ENCODE results near the gene TSHZ3. TPM values are rescaled to one million over a fixed set of nuclear protein-coding genes. Genes with fewer than 3 reads are reported as not detected.

TSHZ3 gene
- total RNA-seq, 2 donors from 2014 or later = 4.3 to 5.4 TPM

DNA sequence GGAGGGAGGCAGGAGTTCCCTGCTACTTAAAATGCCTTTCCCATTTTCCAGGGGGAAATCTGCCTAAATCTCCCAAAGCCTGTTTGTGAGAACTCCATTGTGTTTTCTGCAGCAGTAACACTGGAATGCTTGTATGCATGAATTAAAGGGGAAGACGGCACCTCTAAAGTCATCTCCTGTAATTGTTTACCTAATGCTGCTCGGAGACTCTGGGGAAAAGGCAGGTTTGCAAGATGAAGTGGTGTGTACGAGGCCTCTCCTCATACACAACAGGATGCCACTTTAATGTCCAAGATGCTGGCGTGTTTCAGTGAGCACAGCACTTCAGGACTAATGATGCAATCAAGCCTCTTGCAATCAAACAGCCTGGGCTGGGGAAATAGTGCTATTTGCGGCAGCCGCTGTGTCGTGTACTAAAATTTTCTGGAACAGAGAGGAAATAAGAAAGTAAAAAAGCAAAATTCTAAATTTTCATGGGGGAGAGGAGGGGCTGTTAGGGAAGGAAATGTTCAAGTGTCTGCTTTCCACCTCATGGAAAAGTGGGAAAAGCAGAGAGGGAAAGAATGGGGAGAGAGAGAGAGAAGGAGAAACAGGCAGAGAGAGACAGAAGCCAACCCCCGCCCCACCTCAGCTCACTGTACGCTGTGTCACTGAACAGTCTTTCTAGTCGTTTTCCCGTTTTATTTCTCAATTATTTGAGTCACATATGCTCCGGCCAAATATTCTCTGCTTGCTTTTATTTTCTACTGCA lies 32.9 kb downstream of the TSHZ3 start:
- intact Hi-C loops (cut with DNase I) = no loop called here
- peak; percentile 41 for DNase-seq
- ATAC-seq = peak; percentile 69 to 83

DNA sequence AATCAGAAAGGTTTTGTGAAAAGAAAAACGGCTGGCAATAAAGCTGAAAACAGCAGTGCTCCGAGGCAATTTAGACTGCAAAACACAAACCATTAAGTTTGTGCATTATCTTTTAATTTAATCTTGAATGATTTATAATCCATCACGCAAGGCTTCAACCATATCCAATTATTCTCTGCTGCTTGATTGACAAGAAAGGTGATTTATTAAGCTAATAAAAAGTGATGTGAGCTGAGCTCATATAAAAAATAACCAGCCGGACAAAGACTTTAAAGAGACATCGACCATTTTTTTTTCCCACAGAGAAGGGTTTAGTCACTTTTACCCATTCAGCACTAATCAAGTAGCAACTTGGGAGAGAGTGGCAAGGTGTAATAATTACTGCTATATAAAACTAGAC lies 33.6 kb downstream of the TSHZ3 start:
- intact Hi-C loops (cut with DNase I) = no loop called here
- no peak for ATAC-seq
- no peak for DNase-seq

DNA sequence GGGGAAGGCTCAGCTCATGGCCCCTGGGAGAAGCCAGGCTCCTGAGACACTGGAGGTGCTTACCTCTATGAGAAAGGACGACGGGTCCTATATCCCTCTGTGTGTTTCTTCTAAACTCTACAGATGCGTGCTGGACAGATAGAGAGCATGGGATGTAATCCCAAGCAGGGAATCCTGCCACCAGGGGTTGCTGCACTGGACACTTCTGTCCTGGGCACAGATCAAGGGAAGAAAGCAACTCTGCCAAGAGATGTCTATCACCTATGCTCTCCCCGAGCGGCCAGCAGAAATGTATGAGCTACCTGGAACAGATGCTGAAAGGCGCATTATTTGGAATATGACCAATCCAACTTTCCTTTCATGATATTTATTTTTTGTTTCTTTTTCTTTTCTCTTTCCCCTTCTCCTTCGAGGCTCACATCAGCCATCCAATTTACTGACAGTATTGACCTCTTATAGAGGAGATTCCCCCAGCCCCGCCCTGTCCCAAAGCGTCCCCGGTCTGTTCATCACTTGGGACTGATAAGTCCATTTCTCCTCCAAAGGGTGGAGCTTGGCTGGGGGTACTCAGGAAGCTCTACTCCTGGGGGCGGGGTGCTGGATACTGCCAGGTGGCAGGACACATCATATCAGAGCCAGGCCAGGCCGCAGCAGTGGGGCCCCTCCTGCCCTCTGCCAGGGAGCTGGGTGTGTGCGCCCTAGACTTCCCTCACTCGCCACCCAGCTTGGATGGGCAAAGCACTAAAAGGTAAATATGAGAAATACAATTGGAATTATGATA lies 34.2 kb downstream of the TSHZ3 start:
- ATAC-seq (no peak), DNase-seq (no peak)
- intact Hi-C loops (cut with DNase I) = no loop called here

DNA sequence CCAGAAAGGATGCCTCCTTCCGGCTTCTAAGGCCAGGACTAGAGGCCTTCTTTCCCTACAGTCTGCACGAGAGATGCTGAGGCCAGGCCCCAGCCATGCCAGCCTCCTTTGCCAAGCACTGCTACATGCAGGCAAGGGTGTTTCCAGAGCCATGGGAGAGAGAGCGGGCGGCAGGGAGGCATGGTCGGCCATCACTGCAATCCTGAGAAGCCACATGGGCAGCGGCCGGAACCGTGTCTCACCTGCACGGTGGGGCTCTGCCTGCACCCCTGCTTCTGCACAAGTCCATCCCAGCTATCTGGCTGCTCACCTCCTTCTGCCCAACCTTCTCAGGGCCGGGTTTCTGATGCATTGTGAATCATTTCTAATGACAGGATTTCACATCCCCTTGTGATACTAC lies 35.1 kb downstream of the TSHZ3 start:
- DNase-seq (no peak), ATAC-seq (no peak)
- intact Hi-C loops (cut with DNase I) = no loop called here

DNA sequence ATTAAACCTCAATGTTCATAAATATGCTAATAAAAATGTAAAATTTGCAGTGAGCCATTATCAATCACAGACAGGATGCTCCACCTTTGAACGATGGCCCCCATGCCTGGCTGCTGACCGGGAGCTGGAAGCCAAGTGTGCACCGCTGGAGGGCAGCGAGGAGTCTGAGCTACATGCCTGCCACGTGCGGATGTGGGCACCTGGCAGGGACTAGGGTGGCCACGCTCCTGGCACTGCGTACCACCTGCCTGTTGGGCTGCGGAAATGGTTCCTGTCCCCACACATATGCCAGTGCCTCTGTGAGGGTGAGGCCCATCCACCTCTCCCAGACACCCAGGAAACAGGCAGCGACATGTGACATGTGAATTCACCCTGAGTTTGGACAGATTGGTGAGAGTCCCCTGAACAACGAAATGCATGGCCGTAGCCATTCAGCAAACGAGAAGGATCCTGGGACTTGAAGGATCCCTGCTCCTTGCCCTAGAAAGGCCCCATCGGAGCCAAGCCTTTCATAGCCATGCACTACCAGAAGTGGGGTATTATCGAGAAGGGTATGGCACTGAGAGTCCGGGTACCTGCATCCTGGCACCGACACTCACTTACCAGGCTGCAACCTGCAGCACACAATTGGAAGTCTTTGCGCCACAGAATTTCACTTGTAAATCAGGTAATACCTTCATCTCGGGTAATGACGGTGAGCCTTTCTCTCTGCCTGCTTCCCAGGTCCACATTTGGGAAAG lies 35.8 kb downstream of the TSHZ3 start:
- DNase-seq = no peak
- ATAC-seq = no peak
- intact Hi-C loops (cut with DNase I) = no loop called here

DNA sequence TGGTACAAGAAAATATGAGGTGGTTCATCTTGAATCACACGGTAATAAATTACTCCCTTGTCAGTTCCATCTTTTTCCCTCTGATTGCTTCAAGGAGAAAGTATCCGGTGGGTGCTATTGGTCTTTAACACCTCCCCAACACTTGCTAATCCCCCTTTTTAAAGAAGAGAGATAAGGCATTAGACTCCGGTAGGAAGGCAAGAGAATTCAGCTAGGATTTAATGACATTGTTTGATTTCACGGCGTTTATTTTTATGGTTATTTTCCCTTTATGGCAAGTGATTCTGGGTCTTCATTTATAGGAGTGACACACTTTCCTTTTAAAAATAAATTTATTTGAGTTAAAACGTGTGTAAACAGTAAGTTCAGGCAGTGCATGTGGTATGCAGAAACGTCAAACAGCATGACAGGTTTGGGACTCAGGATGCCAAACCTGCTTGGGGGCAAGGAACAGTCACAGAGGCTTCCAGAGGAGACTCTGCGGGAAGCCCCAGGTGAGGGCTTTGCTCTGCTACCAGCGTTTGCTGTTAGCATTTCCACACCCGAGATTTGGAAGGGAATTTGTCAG lies 36.5 kb downstream of the TSHZ3 start:
- ATAC-seq (no peak), DNase-seq (no peak)
- intact Hi-C loops (cut with DNase I) = no loop called here

DNA sequence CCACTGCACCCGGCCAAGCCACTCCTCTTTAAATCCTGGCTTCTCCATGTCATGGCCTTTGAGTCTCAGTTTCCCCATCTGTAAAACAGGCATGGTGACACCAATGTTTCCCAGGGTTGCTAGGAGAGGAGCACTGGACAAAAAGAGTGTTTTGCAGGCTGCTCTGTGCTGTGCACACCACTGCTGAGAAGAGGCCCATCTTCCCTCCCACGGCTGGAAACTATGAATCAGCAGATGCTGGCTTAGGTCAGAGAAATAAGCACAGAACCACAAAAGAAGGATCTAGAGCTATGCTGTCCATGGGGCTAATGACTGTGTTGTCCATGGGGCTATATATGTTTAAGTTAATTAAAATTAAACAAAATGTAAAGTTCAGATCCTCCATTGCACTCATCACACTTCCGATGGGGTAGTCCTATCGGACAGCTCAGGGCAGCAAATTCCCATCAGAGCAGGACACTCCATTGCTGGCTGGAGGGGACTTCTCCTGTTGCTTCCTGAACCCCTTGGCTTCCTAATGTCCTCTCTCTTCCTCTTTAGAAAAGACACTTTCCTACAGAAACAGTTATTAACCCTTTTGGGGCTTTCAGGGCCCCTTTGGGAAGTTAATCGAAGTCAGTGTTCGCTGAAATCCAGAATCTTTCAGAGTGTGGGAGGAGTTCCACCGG lies 37.1 kb downstream of the TSHZ3 start:
- no peak for DNase-seq
- intact Hi-C loops (cut with DNase I) = no loop called here
- peak in 1 of 2 donors; percentile 73 for ATAC-seq

DNA sequence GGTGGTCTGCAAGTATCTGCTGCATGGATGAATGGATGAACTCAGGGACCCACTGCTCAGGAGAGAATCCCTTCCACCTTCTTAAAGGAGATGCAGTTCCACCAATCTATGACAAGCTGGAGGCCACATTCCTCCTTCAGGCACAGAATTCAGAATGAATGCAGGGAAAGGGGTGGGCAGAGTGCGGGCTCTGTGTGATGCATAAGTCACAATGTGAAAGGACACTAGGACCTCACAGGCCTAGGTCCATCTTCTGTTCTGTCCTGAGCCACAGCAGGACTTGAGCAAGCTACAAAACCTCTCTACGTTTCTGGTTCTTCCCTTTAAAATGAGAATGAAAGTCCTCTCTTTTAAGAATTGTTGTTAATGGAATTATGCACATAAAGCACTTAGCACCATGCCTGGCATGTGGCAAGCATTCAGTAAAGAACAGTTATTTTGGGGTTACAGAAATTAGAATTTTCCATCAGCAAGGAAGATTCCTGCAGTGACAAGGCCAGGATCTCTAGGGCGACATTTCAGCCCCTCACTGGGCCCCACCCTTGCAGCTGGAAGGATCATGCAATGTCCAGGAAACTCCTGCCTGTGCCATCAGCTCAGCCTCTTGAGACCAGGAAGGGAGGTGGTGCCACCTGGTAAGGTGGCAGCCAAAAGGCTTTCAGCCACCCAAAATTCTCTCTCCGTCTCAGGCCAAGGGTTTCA lies 38.7 kb downstream of the TSHZ3 start:
- intact Hi-C loops (cut with DNase I) = no loop called here
- DNase-seq = no peak
- no peak for ATAC-seq

DNA sequence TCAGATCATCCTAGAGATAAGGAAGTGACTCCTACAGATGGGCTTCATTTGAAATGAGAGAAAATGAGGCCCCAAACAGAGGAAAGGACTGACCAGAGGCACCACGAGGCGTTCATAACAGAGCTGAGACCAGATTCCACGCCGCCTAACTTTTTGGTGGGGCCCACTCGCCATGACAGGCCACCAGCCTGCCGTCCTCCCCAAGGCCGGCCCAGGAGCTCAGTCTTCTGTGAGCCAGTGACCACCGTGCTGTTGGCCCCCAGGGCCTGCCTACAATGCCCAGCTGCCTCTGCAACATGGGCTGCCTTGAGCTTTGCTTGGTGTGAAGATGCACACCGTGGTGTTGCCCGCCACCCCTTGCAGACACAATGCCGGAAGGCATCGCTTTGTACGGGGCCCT lies 40.5 kb downstream of the TSHZ3 start:
- no peak for ATAC-seq
- DNase-seq = no peak
- intact Hi-C loops (cut with DNase I) = no loop called here

DNA sequence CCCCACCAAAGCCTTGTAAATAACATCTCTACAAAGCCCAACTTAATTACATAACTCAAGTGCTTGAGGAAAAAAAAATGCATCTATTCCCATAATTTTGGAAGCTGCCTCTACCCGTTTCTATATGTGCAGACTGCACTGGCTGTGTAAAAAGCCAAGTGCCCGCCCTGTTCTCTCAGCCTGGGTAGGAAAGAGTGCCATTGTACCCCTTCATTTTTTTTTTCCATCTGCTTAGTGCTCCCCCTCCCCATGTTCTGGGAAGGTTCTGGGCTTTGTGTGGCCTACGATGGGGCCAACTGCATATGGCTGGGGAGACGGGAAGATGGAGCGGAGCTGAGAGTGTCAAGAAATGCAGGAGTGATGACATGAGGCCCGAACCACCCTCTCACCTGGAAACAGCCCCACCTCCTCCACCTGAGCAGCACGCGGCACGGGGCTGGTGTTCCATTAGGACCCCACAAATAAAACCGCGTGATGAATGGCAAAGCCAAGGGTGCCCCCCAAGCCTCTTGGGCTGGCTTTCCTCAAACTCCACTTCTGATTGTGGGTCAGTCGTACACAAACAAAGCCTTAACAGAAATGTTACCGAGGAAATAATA lies 42.1 kb downstream of the TSHZ3 start:
- no peak for DNase-seq
- intact Hi-C loops (cut with DNase I) = no loop called here
- no peak for ATAC-seq

DNA sequence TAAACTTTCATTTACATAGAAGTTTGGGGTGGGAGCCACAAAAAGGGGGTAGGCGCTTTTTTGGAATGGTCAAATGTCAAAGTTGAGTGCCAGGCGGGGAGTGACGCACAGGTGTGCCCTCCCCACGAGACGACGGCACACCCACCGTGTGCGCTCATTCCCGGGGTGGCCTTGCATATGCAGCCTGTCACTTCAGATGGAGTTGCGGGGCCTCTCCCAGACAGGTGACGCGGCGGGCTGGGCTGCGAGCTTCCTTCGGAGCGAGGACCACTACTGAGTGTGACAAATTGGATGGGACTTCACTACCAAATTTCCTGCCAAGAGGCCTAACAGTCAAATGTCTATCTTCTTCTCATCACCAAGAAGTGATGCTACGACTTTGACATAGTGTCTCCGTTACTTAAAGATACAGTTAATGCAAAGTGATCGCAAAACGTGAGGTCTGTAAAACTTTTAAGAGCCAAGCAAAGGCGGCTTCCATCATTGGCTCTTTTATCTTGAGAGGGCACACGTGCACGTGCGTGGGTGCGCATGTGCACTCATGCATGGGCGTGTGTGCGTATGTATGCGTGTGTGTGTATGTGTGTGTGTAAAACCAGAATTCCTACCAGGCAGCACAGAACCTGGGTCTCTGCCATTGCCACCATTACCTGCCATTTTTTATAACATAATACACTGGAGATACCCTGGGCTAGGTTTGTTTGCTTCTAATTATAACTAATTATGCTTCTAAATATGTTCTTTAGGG lies 43.1 kb downstream of the TSHZ3 start:
- DNase-seq (no peak), ATAC-seq (no peak)
- intact Hi-C loops (cut with DNase I) = no loop called here

DNA sequence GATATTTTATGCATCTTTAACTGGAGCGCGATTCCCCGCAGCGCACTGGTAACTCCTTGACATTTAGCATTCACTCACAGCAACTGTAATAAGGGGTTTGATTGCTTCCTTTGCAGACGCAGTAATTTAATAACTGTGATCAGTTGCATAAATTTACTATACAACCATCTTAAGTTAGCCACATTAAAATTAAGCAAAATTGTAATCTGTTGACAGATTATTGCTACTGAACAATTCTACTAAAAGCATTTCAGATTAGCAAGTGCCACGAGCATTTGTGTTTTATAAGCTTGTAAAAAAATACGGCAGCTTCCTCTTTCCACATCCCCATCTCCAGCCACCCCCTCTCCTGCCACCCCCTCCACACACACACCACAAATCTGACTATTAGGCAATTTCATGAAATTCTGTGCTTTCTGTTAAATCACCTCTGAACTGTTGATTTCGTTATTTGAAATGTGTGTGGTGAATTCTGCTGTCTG lies 44.4 kb downstream of the TSHZ3 start:
- ATAC-seq = peak; percentile 22 to 41
- no peak for DNase-seq
- intact Hi-C loops (cut with DNase I) = no loop called here

DNA sequence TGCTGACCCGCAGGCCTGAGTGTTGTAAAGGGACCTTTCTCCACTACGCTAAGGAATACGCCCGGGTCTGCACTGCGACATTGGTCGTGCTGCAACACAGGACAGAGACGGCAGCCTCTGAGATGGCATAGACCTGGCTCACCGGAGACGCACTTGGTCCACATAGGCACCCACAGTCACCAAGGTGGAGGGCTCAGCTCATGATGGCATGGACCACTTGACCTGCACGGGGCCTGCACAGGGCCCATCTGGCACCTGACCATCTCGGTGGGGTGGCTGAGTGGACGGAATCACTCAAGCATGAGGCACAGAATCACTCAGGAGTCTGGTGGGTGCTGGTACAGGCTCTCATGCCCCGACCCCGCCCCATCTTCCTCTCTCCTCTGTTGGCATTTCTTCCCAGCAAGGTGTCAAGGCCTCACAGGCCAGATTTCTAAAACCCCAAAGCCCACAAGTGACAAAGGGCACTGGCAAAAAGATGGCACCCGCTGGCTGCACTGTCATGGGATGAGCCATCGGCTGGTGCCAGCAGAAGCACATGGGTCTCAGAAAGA lies 45.9 kb downstream of the TSHZ3 start:
- intact Hi-C loops (cut with DNase I) = no loop called here
- ATAC-seq (no peak), DNase-seq (no peak)

DNA sequence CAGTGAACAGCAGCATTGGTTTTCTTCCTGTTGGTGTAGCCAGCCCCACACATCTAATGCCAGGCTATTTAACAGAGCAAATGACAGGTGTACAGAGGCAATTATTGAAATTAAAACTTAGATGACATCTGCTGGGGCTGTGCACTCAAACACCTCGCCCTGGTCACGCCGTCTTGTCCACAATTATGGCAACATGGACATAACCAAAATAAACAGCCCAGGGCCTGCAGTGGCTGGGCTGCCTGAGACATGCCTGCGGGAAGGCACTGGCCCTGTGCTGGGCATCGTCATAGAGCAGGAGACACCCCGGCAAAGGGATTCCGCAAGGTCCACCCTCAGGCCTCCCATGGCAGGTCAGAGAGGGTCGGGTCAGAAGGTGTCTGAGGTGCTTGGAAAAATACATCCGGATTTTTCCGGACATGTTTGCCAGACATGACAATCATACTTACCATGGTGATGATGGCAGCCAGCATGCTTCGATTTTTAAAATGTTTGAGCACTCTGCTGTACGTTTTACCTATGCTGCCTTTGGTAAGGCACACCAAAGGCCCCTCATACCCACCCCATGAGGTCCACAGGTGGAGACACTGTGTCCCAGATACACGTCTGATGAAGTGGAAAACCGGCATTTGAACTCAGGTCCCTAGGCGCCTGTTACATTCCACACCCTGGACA lies 47.8 kb downstream of the TSHZ3 start:
- DNase-seq (no peak), ATAC-seq (no peak)
- intact Hi-C loops (cut with DNase I) = no loop called here

DNA sequence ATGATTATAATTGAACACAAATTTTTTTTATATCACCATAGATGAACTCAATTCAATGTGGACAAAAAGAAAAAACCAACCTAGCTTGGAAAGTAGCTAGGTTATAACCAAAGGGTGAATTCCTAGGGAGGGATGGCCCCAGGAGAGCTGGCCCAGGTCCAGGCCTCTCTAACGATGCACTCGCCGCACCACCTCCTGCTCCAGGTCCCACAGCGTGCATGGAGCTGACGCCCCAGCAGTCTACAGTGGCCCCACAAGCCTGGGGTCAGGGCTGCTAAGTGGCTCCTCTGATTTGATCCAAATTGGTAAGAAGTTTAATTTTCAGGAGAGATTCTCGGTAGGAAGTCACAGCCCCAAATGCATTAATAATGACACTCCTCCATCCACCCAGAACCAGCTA lies 48.8 kb downstream of the TSHZ3 start:
- no peak for ATAC-seq
- DNase-seq = no peak
- intact Hi-C loops (cut with DNase I) = no loop called here

DNA sequence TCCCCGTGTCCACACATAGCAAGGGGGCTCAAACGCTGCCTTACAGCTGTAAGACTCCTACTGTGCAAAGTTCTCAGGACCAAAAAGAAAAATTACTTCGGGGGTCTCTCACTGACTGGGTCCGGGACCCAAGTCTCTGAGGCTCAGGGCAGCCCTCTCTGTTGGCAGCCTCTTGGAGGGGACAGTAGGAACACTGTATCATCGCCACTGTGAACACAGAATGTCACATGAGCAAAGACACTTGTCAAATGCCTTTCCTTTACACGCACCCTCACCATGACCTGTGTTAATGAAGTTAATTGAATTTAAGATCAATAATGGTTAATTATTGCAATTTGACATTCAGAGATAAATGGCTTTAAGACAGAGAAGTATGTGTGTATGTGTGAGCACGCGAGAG lies 49.6 kb downstream of the TSHZ3 start:
- intact Hi-C loops (cut with DNase I) = no loop called here
- DNase-seq (no peak), ATAC-seq (no peak)

DNA sequence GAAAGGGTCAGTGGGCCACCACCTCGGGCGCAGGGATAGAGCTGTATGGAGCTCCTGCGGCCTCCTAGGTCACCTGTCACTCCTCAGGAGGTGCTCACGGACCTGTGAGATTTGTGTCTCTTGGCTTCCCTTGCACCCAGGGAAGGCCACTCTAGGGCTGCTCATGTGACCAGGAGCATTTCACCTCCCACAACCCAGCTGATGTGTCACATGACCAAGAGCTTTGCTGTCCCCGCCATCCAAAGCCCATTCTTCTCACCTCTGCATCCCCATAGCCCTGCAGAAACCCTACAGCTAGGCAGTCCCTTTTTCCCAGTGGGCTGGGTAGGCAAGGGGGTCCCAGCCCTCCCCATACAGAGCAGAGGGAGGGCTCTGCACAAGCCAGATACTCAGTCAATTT lies 51.2 kb downstream of the TSHZ3 start:
- no peak for DNase-seq
- intact Hi-C loops (cut with DNase I) = no loop called here
- ATAC-seq = no peak
